ENCODE results near the gene SCYGR1.

GRCh38 chr2:227404585-227405271, 17.0 kb upstream of the SCYGR1 start:
- TF ChIP-seq TEAD4 (IDR thresholded peaks at IDR 0.05) (no peak), YY1 (IDR thresholded peaks at IDR 0.05; ENCODE audit: low read depth) (no peak), TCF12 (IDR thresholded peaks at IDR 0.05; ENCODE audit: low read depth) (no peak), ZBTB7A (IDR thresholded peaks at IDR 0.05; ENCODE audit: low read depth) (no peak)

Data from Ishikawa (cell line).